HK-2 (cell line): Measurements from ENCODE around the gene LRP1B.
"Not testable (repeated sequence)": the region's sequence is repeated elsewhere in the genome, so short reads cannot be mapped to it uniquely, and the experiment has no call there.

Source experiments
- DNase-seq: peaks from one replicate; pipeline ENCODE4 v3.0.0-alpha.2; 2018; ENCODE audit not compliant: unreplicated experiment

The LRP1B gene

DNA sequence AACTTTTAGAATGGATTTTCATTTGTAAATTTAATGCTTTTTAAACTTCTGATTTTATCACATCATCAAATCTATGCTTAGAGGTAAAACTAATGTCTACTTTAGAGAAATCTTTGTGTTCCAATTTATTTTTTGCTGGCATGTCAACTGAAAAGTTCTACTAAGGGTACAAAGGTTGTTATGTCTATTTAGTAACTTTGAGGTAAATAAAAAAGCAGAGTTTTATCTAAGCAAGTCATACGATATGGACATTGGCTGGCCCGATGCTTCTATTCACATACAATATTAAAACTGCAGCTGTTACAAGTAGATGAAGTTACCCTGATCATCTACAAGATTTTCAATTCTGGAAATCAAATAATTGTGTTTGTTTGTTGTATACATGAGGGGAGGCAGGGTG is 1575.1 kb downstream of the LRP1B start:
- no peak for DNase-seq

- DNase-seq = no peak
Observed at GRCh38 chr2:140552634-140553033, 1578.2 kb downstream of the LRP1B start.

- DNase-seq = no peak
Observed at GRCh38 chr2:140551287-140551686, 1579.5 kb downstream of the LRP1B start.

- no peak for DNase-seq
Observed at GRCh38 chr2:140550821-140551220, 1580.0 kb downstream of the LRP1B start.

DNA sequence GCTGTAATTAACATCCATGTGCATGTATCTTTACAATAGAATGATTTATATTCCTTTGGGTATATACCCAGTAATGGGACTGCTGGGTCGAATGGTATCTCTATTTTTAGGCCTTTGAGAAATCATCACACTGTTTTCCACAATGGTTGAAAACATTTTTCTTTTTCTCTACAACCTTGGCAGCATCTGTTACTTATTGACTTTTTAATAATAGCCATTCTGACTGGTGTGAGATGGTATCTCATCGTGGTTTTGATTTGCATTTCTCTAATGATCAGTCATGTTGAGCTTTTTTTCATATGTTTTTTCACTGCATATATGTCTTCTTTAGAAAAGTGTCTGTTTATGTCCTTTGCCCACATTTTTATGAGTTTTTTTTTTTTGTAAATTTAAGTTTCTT is 1586.0 kb downstream of the LRP1B start:
- DNase-seq = not testable (repeated sequence)

GRCh38 chr2:140542627-140543026 is 1588.2 kb downstream of the LRP1B start:
- DNase-seq = no peak

DNA sequence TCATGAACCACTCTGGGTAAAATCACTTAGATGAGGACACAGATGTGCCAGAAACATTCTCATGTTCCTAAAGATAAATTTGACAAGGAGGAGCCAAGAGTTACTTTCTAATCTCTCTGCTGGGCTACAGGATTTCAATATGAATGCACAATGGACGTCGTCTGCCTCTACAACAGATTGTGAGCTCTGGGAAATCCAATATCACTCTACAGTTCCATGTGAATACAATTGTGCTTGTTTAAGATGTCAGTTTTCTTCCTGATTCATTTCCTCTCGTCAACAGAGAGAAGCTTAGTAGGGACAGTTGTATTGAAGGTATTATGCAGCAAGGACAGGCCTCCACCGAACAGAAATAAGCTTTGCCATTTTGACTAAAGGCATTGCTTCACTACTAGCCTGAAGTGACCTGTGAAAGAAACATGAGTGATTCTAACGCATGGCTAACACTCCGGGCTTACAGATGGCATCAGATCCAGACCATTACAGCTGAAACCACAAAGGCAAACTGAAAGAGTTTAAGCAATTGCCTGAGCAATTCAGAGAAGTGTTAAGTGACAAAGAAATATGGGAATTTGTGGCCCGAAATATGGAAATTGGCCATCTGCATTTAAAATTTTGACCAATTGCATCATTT is 1591.5 kb downstream of the LRP1B start:
- DNase-seq = no peak

- no peak for DNase-seq
Observed at GRCh38 chr2:140529706-140530105, 1601.1 kb downstream of the LRP1B start.

- no peak for DNase-seq
Observed at GRCh38 chr2:140528982-140529381, 1601.8 kb downstream of the LRP1B start.

- DNase-seq = peak; percentile 12
Observed at GRCh38 chr2:140526575-140526974, 1604.2 kb downstream of the LRP1B start.

DNA sequence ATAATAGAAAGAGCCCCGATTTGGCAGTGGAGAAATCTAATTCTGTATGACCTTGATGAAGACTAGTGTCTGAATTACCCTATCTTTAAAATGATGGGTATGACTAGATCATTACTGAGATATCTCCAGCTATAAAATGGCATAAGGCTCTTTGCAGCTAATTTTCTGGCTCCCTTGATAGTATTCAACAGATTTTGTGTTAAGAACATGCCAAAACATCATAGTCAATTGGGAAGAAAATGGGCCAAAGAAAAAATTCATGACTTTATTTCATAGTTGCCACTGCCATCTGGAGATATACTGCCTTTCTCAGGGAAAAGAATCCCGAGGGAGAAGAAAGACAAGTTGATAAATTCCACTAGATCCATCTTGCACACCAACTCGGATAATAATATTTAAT is 1618.7 kb downstream of the LRP1B start:
- no peak for DNase-seq

DNA sequence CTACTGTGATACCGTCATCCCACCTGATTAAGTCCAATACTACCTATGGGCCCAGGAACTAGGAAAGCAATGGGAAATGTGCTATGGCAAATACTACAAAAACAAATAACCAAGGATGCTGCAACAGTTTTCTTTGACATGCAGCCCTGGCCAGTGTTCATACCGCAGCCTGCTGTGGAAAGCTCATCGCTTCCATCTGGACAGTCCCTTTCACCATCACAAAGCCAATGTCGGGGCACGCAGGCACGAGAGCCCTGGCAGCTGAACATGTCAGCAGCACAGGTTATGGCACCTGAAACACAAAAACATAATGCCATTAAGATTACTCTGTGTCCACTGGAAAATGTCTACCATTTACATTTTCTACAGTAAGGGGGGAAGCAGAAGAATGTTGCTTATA is 1621.1 kb downstream of the LRP1B start:
- no peak for DNase-seq

GRCh38 chr2:140508756-140509155 is 1622.1 kb downstream of the LRP1B start:
- DNase-seq = no peak

DNA sequence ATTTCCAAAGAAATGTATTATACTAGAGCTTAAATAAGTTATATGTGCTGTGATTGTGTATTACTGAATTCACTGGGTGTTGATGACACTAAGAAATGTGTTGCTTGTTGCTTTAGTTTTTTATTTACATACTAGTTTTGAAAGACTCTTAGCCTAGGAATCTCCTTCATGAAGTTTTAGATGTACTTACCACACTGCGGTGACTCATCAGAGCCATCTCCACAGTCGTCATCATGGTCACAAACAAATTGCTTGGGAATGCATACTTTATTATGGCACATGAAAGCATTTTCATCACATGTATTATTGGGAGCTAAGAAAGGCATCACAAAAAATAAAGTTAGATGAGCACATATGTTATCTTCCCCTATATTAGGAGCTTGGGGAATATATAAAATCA is 1624.2 kb downstream of the LRP1B start:
- DNase-seq = no peak

- DNase-seq = no peak
Observed at GRCh38 chr2:140504601-140505000, 1626.2 kb downstream of the LRP1B start.

DNA sequence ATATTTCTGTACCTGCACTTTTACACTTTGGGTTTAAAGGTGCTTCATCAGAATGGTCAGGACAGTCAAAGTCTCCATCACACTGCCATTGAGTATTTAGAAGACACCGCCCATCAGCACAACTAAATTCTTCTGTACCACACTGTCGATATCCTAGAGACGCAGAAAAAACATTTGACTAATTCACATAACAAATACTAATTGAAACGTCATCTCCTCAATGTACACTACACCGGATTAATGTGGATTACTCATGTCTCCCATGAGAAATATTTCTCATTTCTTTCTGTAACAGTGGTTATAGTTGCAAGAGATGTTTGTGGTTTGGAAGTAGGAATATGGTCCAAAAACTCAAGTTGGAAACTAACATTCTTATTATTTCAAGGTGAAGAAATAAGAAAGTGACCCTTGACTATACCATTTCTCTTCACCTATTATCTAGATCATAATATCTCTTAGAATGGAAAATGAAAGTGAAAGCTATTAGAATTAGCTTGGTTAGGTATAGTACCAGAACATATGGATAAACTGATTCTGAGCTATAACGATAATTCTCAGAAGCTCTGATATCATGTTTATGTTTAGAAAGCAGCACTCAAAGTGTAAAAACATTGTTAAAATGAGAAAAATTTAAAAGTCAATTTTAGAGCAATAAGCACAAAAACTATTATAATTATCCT is 1627.7 kb downstream of the LRP1B start:
- no peak for DNase-seq

DNA sequence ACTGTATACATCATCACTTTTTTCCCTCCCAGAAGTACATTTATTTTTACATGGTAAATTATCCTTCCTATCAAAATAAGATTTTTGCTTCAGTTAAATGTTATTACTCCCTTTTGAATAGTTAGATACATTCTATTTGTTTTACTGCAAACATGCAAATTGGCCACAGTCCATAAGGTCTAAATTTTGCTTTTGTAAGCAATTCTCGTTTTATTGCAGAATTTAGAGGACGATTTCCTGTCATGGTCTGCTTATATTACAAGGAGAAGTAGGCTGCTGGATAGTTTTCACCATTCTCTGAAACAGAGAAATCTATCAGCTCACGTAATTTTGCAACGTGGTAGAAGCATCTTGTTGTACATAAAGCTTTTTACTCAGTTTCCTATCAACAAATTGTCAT is 1632.5 kb downstream of the LRP1B start:
- DNase-seq = no peak

DNA sequence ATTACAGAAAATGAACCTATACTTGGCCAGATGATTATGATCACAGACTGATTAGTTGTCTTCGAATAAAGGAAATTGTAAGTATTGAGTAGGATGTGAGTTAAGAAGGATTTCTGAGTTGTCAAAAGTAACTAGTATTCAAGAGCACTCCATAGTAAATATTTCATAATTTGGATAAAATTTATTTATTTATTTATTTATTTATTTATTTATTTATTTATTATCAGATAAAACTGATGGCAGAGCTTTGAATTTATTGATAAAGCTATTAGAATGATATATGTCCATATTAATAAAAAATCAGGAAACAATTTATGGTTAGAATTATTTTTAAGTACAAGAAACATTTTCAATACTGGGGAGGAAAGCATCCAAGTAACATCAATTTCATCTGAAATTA is 1634.1 kb downstream of the LRP1B start:
- DNase-seq = no peak

DNA sequence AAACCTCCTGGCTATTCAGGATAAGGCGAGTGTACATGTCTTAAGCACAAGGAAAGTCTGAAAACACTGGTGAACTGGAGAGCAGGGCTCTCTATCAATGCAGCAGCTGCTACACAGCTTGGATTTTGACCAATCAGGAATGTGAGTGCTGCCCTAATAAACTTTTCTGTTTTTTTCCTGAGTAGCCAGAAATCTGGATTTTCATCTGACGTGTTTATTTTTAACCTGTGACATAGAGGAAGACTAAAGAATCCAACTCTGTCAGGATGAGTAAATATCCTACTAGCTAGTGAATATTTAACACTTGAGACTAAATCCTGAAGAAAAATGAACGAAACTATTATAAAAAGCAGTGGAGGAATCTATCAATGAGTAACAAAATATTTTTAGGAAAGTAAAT is 1638.9 kb downstream of the LRP1B start:
- no peak for DNase-seq

GRCh38 chr2:140489193-140489592 is 1641.6 kb downstream of the LRP1B start:
- no peak for DNase-seq

GRCh38 chr2:140481136-140481535 is 1649.7 kb downstream of the LRP1B start:
- no peak for DNase-seq

GRCh38 chr2:140473851-140474250 is 1657.0 kb downstream of the LRP1B start:
- DNase-seq = no peak

- no peak for DNase-seq
Observed at GRCh38 chr2:140472676-140473075, 1658.1 kb downstream of the LRP1B start.

DNA sequence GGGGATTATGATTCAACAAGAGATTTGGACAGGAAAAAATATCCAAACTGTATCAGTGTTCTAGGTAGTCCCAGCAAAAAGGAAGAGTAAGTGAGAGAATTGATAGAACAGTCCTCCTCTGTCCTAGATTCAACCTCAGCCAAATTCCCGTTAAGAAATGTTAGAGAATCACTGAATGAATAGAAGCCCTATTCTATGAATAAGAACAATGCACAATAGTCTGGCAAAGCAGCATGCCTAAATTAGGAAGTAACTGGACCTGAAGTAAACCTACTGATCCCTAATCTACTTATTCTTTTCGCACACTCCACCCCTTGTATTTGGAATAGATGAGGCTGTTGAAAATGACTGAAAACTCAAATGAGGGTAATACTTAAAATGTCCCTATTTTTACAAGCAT is 1665.5 kb downstream of the LRP1B start:
- DNase-seq = no peak
